Skeletal muscle satellite cell (primary cell): ENCODE measurements around the gene ZFP3.
"Not testable (repeated sequence)": the region's sequence is repeated elsewhere in the genome, so short reads cannot be mapped to it uniquely, and the experiment has no call there.

ENCODE experiments used
- H3K27me3 ChIP-seq: 2 replicates; pipeline ENCODE4 v1.7.0; 2013; ENCODE audit warnings: low read length; ENCODE audit not compliant: control insufficient read depth, insufficient read depth
- H3K36me3 ChIP-seq: 2 replicates; pipeline ENCODE4 v1.7.0; 2013; ENCODE audit warnings: mild to moderate bottlenecking, control low read depth, low read length; ENCODE audit not compliant: insufficient read depth
- H3K4me1 ChIP-seq: 2 replicates; pipeline ENCODE4 v1.7.0; 2013; ENCODE audit warnings: low read length; ENCODE audit not compliant: control insufficient read depth, insufficient read depth
- H3K4me2 ChIP-seq: 2 replicates; pipeline ENCODE4 v1.7.0; 2013; ENCODE audit warnings: mild to moderate bottlenecking, low read length
- H3K4me3 ChIP-seq: 2 replicates; pipeline ENCODE4 v1.7.0; 2013; ENCODE audit warnings: low read length
- H3K9ac ChIP-seq: 2 replicates; pipeline ENCODE4 v1.7.0; 2013; ENCODE audit warnings: mild to moderate bottlenecking, low read depth, low read length, moderate library complexity
- H3K9me3 ChIP-seq: replicated peaks from 2 replicates; pipeline ENCODE4 v1.7.0; 2013; ENCODE audit warnings: mild to moderate bottlenecking, control low read depth, low read length

ZFP3 gene

DNA sequence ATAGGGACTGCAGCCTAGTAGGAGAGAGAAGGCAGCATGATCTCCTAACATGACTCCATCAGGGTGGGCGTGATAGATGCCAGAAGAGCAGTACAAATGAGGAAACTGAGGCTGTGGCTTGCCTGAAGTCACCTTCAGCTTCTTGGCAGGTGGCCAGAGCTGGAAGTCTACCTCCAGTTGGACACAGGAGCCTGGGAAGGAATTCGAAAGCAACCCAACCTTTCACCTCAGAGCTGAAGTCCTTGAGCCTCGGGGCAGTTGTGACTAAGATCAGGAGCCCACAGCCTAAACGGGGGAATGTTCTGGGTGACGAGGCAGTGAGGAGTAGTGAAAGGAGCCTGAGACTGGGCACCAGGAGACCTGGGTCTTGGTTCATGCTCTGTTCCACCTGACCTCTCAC, 33.6 kb upstream of the ZFP3 start:
- no peak overlapping the region for H3K4me3 ChIP-seq
- no peak overlapping the region for H3K4me2 ChIP-seq
- H3K9ac ChIP-seq = no peak overlapping the region
- H3K4me1 ChIP-seq = no peaks in the 10 kb centered on the region
- H3K9me3 ChIP-seq = no peaks in the 10 kb centered on the region
- H3K36me3 ChIP-seq = no peaks in the 10 kb centered on the region
- H3K27me3 ChIP-seq = no peaks in the 10 kb centered on the region

DNA sequence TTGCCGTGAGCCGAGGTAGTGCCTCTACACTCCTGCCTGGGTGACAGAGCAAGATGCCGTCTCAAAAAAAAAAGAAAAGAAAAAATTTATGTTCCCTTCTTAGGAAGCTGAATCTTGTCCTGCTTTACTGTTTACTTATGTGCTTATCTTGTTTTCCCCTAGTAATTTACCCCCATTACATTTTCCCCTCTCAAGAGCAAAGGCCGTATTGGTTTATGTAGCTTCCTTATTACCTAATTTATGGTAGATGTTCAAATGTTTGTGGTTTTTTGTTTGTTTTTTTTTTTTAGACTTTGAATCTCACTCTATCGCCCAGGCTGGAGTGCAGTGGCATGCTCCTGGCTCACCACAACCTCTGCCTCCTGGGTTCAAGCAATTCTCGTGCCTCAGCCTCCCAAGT, 32.8 kb upstream of the ZFP3 start:
- Histone ChIP-seq H3K9ac (no peak overlapping the region), H3K36me3 (no peaks in the 10 kb centered on the region), H3K9me3 (no peaks in the 10 kb centered on the region), H3K4me3 (no peak overlapping the region), H3K27me3 (no peaks in the 10 kb centered on the region), H3K4me2 (no peak overlapping the region), H3K4me1 (no peaks in the 10 kb centered on the region)

DNA sequence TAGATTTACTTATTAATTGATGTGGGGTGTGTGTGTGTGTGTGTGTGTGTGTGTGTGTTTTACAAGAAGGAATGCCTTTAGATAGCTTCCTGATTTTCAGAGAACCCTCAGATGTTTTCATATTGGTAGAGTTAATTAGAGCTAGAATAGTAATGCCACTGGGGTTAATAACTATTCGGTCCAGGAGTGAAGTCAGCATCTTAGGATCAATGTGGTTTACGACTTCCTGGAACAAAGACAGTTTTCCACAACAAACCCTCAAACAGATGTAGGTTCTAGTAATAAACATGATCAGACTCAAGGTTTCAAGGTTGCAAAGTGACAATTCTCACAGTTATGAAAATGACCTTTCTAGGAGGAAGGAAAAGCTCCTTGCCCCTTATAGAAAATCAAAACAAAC, 30.8 kb upstream of the ZFP3 start:
- Histone ChIP-seq H3K9ac (no peak overlapping the region), H3K36me3 (no peaks in the 10 kb centered on the region), H3K27me3 (peaks cover 4% of the 10 kb centered on the region), H3K4me3 (no peak overlapping the region), H3K4me2 (no peak overlapping the region), H3K4me1 (no peaks in the 10 kb centered on the region), H3K9me3 (no peaks in the 10 kb centered on the region)

DNA sequence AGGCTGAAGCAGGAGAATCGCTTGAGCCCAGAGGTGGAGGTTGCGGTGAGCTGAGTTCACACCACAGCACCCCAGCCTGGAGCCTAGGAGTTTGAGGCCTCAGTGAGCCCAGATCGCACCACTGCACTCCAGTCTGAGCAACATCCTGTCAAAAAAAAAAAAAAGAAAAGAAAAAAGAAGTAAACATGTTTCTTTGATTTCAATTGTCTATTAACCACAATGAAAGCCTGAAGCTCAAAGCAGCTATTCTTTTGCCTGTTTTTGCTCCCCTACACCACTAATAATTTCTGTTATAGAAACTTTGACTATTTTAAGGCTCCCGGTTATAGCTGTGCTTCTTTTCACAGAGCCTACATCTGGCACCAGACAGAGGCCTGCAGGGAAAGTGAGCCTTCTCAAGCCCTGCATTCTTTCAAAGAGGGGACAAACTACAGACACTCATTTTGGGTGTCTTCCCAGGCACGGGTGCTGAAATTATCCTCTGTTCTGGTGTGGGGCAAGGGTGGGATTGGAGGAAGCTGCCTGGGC, 28.9 kb upstream of the ZFP3 start:
- Histone ChIP-seq H3K4me3 (no peak overlapping the region), H3K9me3 (no peaks in the 10 kb centered on the region), H3K9ac (no peak overlapping the region), H3K4me2 (no peak overlapping the region), H3K36me3 (no peaks in the 10 kb centered on the region), H3K4me1 (no peaks in the 10 kb centered on the region), H3K27me3 (peaks cover 4% of the 10 kb centered on the region)

DNA sequence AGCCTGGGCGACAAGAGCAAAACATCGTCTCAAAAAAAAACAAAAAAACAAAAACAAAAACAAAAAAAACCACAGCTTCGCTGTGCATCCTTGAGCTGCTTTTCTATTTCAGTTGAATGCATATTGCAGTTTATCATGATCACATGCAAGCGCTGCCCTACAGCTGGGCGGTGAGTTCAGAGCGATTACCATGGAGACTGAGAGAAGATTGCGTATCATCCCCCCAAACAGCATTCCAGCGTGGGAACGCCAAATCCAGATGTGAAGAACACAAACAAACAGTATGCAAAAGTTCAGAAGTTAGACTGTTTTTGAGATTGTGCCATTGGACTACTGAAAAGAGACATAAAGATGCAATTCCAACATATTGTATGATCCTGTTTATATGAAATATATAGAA, 28.0 kb upstream of the ZFP3 start:
- H3K4me1 ChIP-seq = no peaks in the 10 kb centered on the region
- H3K4me3 ChIP-seq = no peak overlapping the region
- H3K9ac ChIP-seq = no peak overlapping the region
- H3K36me3 ChIP-seq = no peaks in the 10 kb centered on the region
- H3K27me3 ChIP-seq = peaks cover 4% of the 10 kb centered on the region
- no peak overlapping the region for H3K4me2 ChIP-seq
- no peaks in the 10 kb centered on the region for H3K9me3 ChIP-seq

DNA sequence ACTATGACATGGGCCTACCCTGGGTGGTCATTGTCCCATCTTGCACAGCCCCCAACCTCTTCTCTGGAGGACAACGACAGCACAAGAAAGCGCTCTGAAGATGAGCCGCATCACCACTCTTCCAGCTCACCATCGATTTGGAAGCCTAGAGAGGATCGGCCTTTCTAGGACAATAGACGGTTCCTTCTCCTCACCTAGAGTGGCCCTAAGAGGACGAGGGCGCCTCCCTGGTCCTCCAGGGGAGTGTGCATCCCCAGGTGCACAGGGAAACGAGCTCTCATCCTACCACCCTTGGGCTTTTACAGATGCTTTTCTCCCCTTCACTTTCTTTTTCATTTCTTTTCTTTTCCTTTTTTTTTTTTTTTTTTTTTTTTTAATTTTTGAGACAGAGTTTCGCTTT, 22.7 kb upstream of the ZFP3 start:
- H3K27me3 ChIP-seq = peaks cover 10% of the 10 kb centered on the region
- no peaks in the 10 kb centered on the region for H3K36me3 ChIP-seq
- H3K9me3 ChIP-seq = no peaks in the 10 kb centered on the region
- no peak overlapping the region for H3K4me2 ChIP-seq
- H3K9ac ChIP-seq = no peak overlapping the region
- H3K4me3 ChIP-seq = no peak overlapping the region
- H3K4me1 ChIP-seq = no peaks in the 10 kb centered on the region

DNA sequence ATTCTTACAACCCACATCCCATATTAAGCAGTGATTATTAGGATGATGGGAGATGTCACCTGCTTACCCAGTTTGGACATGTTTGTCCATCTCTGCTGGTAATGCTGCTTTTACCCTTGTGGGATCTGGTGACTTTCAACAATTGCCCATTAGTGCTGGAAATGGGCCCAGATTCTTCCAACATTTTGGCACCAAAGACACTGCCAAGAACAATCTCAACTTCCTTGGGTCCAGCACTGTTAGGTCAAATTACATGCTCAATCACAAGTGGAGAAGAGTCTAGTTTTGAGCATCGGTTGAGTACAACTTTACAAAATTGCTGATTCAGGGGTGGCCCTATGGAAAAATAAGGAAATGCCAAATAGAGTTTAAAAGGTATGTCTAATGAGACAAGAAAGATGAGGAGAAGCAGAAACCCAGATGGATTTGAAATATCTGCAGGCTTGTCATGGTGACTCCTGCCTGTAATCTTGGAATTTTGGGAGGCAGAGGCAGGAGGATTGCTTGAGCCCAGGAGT, 13.0 kb upstream of the ZFP3 start:
- Histone ChIP-seq H3K4me1 (no peaks in the 10 kb centered on the region), H3K9ac (no peak overlapping the region), H3K4me2 (no peak overlapping the region), H3K4me3 (no peak overlapping the region), H3K27me3 (peaks cover 4% of the 10 kb centered on the region), H3K9me3 (no peaks in the 10 kb centered on the region), H3K36me3 (no peaks in the 10 kb centered on the region)

DNA sequence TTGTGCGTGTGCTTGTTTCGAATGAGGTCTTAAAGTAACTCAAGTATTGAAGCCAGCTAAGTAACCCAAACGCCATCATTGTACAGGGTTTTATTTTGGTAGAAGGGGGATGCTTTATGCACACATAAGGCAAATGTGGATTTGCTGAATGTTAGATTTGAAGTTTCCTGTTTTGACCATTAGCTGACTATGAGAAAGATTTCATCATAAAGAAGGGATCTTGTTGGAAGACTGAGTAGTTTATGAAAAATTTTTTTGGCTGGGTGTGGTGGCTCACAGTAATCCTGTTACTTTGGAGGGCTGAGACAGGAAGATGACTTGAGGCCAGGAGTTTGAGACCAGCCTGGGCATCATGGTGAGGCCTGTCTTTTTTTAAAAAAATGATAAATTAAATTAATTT, 10.0 kb upstream of the ZFP3 start:
- Histone ChIP-seq H3K4me2 (no peak overlapping the region), H3K9me3 (no peaks in the 10 kb centered on the region), H3K4me3 (no peak overlapping the region), H3K9ac (no peak overlapping the region), H3K4me1 (no peaks in the 10 kb centered on the region), H3K27me3 (peaks cover 12% of the 10 kb centered on the region), H3K36me3 (no peaks in the 10 kb centered on the region)

DNA sequence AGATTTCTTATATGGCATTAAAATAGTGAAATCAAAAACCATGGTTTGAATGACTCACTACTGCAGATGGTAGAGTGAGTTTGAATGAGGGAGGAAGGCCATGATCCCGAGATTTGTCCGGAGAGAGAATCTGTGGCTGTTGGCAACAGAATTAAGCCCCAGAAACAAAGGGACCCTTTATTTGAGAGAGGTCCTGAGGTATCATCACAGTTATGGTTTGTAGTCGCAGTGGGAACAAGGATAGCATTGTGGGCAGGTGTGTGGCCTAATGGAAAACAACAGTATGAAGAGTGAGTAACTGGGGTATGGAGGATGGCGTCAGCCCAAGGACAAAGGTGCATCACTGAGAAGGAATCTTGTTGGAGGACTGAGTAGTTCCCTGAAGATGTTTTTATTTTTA, 8.5 kb upstream of the ZFP3 start:
- no peak overlapping the region for H3K9ac ChIP-seq
- no peaks in the 10 kb centered on the region for H3K36me3 ChIP-seq
- peaks cover 12% of the 10 kb centered on the region for H3K27me3 ChIP-seq
- H3K9me3 ChIP-seq = no peaks in the 10 kb centered on the region
- no peak overlapping the region for H3K4me2 ChIP-seq
- H3K4me1 ChIP-seq = no peaks in the 10 kb centered on the region
- no peak overlapping the region for H3K4me3 ChIP-seq

DNA sequence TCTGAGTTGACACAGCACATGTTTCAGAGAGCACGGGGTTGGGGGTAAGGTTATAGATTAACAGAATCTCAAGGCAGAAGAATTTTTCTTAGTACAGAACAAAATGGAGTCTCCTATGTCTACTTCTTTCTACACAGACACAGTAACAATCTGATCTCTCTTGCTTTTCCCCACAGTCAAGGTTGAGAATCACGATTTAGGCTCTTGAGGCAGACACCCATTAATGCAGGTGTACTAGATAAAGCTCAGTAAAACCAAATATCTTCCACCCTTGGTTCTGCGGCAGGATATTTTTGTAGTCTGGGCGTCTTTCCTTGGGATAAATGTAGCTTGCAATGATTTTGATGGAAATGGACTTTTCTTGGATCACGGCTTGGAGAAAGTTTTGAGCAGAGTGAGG, 2.8 kb upstream of the ZFP3 start:
- not testable (repeated sequence) for H3K4me3 ChIP-seq, H3K9me3 ChIP-seq, H3K9ac ChIP-seq, H3K36me3 ChIP-seq, H3K4me2 ChIP-seq, H3K27me3 ChIP-seq
- peaks cover 11% of the 10 kb centered on the region for H3K4me1 ChIP-seq

DNA sequence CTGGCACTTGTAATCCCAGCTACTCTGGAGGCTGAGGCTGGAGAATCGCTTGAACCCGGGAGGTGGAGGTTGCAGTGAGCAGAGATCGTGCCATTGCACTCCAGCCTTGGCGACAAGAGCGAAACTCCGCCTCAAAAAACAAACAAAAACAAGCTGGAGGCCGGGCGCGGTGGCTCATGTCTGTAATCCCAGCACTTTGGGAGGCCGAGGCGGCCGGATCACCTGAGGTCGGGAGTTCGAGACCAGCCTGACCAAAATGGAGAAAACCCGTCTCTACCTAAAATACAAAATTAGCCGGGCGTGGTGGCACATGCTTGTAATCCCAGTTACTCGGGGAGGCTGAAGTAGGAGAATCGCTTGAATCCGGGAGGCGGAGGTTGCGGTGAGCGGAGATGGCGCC, 992 bp upstream of the ZFP3 start:
- H3K27me3 ChIP-seq, H3K4me3 ChIP-seq, H3K36me3 ChIP-seq, H3K9me3 ChIP-seq, H3K9ac ChIP-seq, H3K4me2 ChIP-seq: not testable (repeated sequence)
- peaks cover 11% of the 10 kb centered on the region for H3K4me1 ChIP-seq

DNA sequence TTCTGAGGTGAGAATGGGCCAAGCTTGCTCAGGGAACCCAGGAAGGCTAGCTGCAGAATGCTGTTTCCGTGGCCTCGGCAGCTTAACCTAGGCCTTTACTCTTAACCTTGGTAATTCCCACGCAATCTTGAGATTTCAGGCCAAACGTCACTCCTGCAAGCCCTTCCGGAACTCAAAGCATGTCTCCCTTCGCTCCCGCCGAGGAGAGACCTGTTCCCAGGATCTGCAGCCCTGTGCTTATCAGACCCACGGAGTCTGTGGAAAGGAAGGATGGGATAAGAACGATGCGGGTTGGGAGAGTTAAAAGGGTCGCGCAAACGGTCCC, 524 bp upstream of the ZFP3 start:
- Histone ChIP-seq H3K27me3 (no peaks in the 10 kb centered on the region), H3K9ac (peak overlapping the region; percentile 76), H3K36me3 (no peaks in the 10 kb centered on the region), H3K9me3 (no peaks in the 10 kb centered on the region), H3K4me3 (peak overlapping the region; percentile 77), H3K4me1 (peaks cover 11% of the 10 kb centered on the region), H3K4me2 (peak overlapping the region; percentile 82)
